H1 (cell line): Measurements from ENCODE around the gene SLC39A11. TPM values are rescaled to one million over a fixed set of nuclear protein-coding genes. Genes with fewer than 3 reads are reported as not detected.
"Not testable (repeated sequence)": the region's sequence is repeated elsewhere in the genome, so short reads cannot be mapped to it uniquely, and the experiment has no call there.

Experiments used
- CTCF ChIA-PET: fragments of 300-600 bp; sonication (Branson Sonifier 250); formaldehyde crosslinking; loops from one replicate; lab custom pipeline; 2021; ENCODE audit not compliant: partially characterized antibody; lab: Charles Lee
- POLR2A ChIA-PET: fragments of 300-600 bp; sonication (Branson Sonifier 250); formaldehyde crosslinking; loops from one replicate; lab custom pipeline; 2021; ENCODE audit warnings: inconsistent platforms; ENCODE audit not compliant: partially characterized antibody; lab: Charles Lee
- DNase-seq, 2 experiments: peaks; one replicate each; pipeline versions ENCODE4 v3.0.0 to v3.0.0-alpha.2; 2010 to 2022; ENCODE audit warnings: low spot score in 2 of 2, low read depth in 1 of 2, mixed read lengths in 1 of 2
- FAIRE-seq: peaks from 2 replicates; lab custom pipeline; 2011; peaks lifted over from hg19 to GRCh38; lab: Jason Lieb, UNC
- H2AFZ ChIP-seq: 2 replicates; pipeline ENCODE4 v1.8.1; 2012; ENCODE audit warnings: low read length, inconsistent platforms
- H2AK5ac ChIP-seq: 2 replicates; pipeline ENCODE4 v1.6.1; 2013; ENCODE audit warnings: low read depth, low read length
- H2BK120ac ChIP-seq: replicated peaks from 2 replicates; pipeline ENCODE3; 2013; ENCODE audit warnings: low read depth, low read length, inconsistent platforms
- H2BK12ac ChIP-seq: 2 replicates; pipeline ENCODE4 v1.6.1; 2013; ENCODE audit warnings: low read depth, low read length
- H2BK15ac ChIP-seq: 2 replicates; pipeline ENCODE4 v1.6.1; 2013; ENCODE audit warnings: low read length
- H2BK20ac ChIP-seq: 2 replicates; pipeline ENCODE4 v1.6.1; 2013; ENCODE audit warnings: low read length
- H2BK5ac ChIP-seq: 2 replicates; pipeline ENCODE4 v1.6.1; 2013; ENCODE audit warnings: low read depth, low read length
- H3K14ac ChIP-seq: 2 replicates; pipeline ENCODE4 v1.6.1; 2013; ENCODE audit warnings: inconsistent platforms; ENCODE audit not compliant: insufficient read length
- H3K18ac ChIP-seq: 2 replicates; pipeline ENCODE4 v1.6.1; 2013; ENCODE audit warnings: low read length; ENCODE audit errors: extremely low read depth
- H3K23ac ChIP-seq: 2 replicates; pipeline ENCODE4 v1.6.1; 2013; ENCODE audit warnings: inconsistent platforms; ENCODE audit not compliant: insufficient read length
- H3K23me2 ChIP-seq: 2 replicates; pipeline ENCODE4 v1.6.1; 2013; ENCODE audit warnings: low read depth, low read length
- H3K27ac ChIP-seq: 2 replicates; pipeline ENCODE4 v1.6.1; 2011; ENCODE audit warnings: low read depth, low read length, inconsistent platforms
- H3K27me3 ChIP-seq, 4 experiments: replicated peaks in 1 of 4; 1 replicate in 1 of 4; 2 replicates in 3 of 4; pipeline versions ENCODE4 v1.6.1 to v1.8.1; 2011 to 2013; ENCODE audit warnings: low read length in 3 of 4, mild to moderate bottlenecking in 3 of 4, inconsistent platforms in 2 of 4, mixed read lengths in 2 of 4, moderate library complexity in 1 of 4; ENCODE audit not compliant: control insufficient read depth in 3 of 4, insufficient read depth in 3 of 4; ENCODE audit errors: extremely low read depth in 1 of 4
- H3K36me3 ChIP-seq, 4 experiments: 2 replicates each; pipeline versions ENCODE4 v1.6.1 to v1.8.1; 2011 to 2013; ENCODE audit warnings: mild to moderate bottlenecking in 4 of 4, low read length in 3 of 4, moderate library complexity in 2 of 4, control low read depth in 1 of 4, inconsistent platforms in 1 of 4; ENCODE audit not compliant: insufficient read depth in 4 of 4, control insufficient read depth in 2 of 4
- H3K4ac ChIP-seq: replicated peaks from 2 replicates; pipeline ENCODE3; 2013; ENCODE audit warnings: low read length, low read depth, mixed read lengths, inconsistent platforms; ENCODE audit not compliant: insufficient read length
- H3K4me1 ChIP-seq, 4 experiments: replicated peaks in 1 of 4; 1 replicate in 1 of 4; 2 replicates in 3 of 4; pipeline versions ENCODE4 v1.6.1 to v1.8.1; 2011 to 2013; ENCODE audit warnings: low read length in 3 of 4, inconsistent platforms in 2 of 4, mixed read lengths in 1 of 4; ENCODE audit not compliant: insufficient read depth in 4 of 4, control insufficient read depth in 3 of 4
- H3K4me2 ChIP-seq, 2 experiments: 2 replicates each; pipeline versions ENCODE4 v1.6.1 to v1.8.1; 2011 to 2013; ENCODE audit warnings: low read depth in 2 of 2, low read length in 2 of 2, control low read depth in 1 of 2, inconsistent platforms in 1 of 2, mild to moderate bottlenecking in 1 of 2; ENCODE audit not compliant: insufficient read depth in 1 of 2
- H3K4me3 ChIP-seq, 4 experiments: fragments of 200-600, 300-600 bp in 1 of 4; sonication (generic), shearing (Covaris generic), sonication (Bioruptor Twin) in 1 of 4; 2 replicates each; pipeline versions ENCODE4 v1.5.1 to v1.8.1; 2011 to 2016; ENCODE audit warnings: low read length in 4 of 4, low read depth in 3 of 4, control low read depth in 2 of 4, inconsistent platforms in 2 of 4, mild to moderate bottlenecking in 2 of 4, mixed read lengths in 1 of 4, moderate library complexity in 1 of 4; ENCODE audit not compliant: insufficient read depth in 2 of 4; ENCODE audit errors: extremely low read depth in 1 of 4
- H3K56ac ChIP-seq: replicated peaks from 2 replicates; pipeline ENCODE3; 2013; ENCODE audit warnings: low read depth, mild to moderate bottlenecking, mixed read lengths, low read length, inconsistent platforms; ENCODE audit not compliant: insufficient read length
- H3K79me1 ChIP-seq: 2 replicates; pipeline ENCODE4 v1.6.1; 2013; ENCODE audit warnings: low read depth, low read length, control low read depth
- H3K79me2 ChIP-seq, 2 experiments: 2 replicates each; pipeline versions ENCODE4 v1.6.1 to v1.8.1; 2012 to 2013; ENCODE audit warnings: low read length in 2 of 2, mild to moderate bottlenecking in 2 of 2, inconsistent platforms in 1 of 2; ENCODE audit not compliant: insufficient read depth in 2 of 2, control insufficient read depth in 1 of 2
- H3K9ac ChIP-seq, 4 experiments: replicated peaks in 1 of 4; 1 replicate in 1 of 4; 2 replicates in 3 of 4; pipeline versions ENCODE4 v1.6.1 to v1.8.1; 2011 to 2013; ENCODE audit warnings: low read depth in 3 of 4, low read length in 3 of 4, control low read depth in 2 of 4, mild to moderate bottlenecking in 2 of 4, moderate library complexity in 2 of 4, inconsistent platforms in 1 of 4; ENCODE audit errors: extremely low read depth in 1 of 4
- H3K9me3 ChIP-seq, 2 experiments: 2 replicates each; pipeline versions ENCODE4 v1.6.1 to v1.8.1; 2012 to 2013; ENCODE audit warnings: mild to moderate bottlenecking in 2 of 2, moderate library complexity in 2 of 2, control low read depth in 1 of 2, inconsistent platforms in 1 of 2, low read depth in 1 of 2, low read length in 1 of 2, mixed read lengths in 1 of 2; ENCODE audit not compliant: insufficient read depth in 2 of 2
- H4K20me1 ChIP-seq, 2 experiments: replicated peaks in 1 of 2; 2 replicates each; pipeline versions ENCODE3 to v1.8.1; 2011 to 2013; ENCODE audit warnings: inconsistent platforms in 2 of 2, low read length in 2 of 2, mild to moderate bottlenecking in 1 of 2; ENCODE audit not compliant: insufficient read depth in 2 of 2, control insufficient read depth in 1 of 2
- H4K5ac ChIP-seq: 2 replicates; pipeline ENCODE4 v1.6.1; 2013; ENCODE audit warnings: low read length, low read depth, mixed read lengths, inconsistent platforms; ENCODE audit not compliant: insufficient read length
- H4K8ac ChIP-seq: 2 replicates; pipeline ENCODE4 v1.8.0; 2013; ENCODE audit warnings: mild to moderate bottlenecking, moderate library complexity, low read length, inconsistent platforms; ENCODE audit not compliant: insufficient read depth; ENCODE audit errors: extremely low read depth
- H4K91ac ChIP-seq: replicated peaks from 2 replicates; pipeline ENCODE3; 2013; ENCODE audit warnings: low read length, mixed read lengths, inconsistent platforms; ENCODE audit not compliant: insufficient read length
- WGBS, 2 experiments: shearing (Covaris generic) in 1 of 2; methylation state at CpG; one replicate each; pipeline versions ENCODE4 v1.1.6 to v1.1.7; 2013 to 2015; ENCODE audit warnings: low lambda C conversion rate in 2 of 2, mixed read lengths in 2 of 2, inconsistent platforms in 1 of 2, low coverage in 1 of 2, missing lambda C conversion rate in 1 of 2; ENCODE audit not compliant: insufficient replicate concordance in 2 of 2, insufficient coverage in 1 of 2, insufficient read length in 1 of 2; ENCODE audit errors: extremely low coverage in 1 of 2, missing lambda C conversion rate in 1 of 2; 5-methylcytosine and 5-hydroxymethylcytosine counted together
- polyA plus RNA-seq, 7 experiments: library from polyadenylated mRNA; depleted of rRNA in 3 of 7; stranded (reverse) in 5 of 7; unstranded in 2 of 7; fragments of >200 nt in 5 of 7; fragments of 200-250 nt in 2 of 7; gene quantifications; 1 replicate in 5 of 7; 2 replicates in 1 of 7; 4 replicates in 1 of 7; pipeline versions ENCODE4 v1.2.1 to v1.2.3, GENCODE V29; 2011 to 2013; ENCODE audit warnings: missing spikeins in 2 of 7, mixed read lengths in 2 of 7
- total RNA-seq: library from RNA; stranded (reverse); fragmentation: NEBNext Ultra II Directional; extraction: Animal tissue kit (Norgen Biotek cat#: 25700); gene quantifications from 2 replicates; pipeline ENCODE4 v1.2.1, GENCODE V29; 2021

The SLC39A11 gene
- total and polyA plus RNA-seq, 2 of the 8 experiments (the other 6 are each of a cell fraction or from before 2014, with no cell fraction given): 12.2 to 19.6 TPM

DNA sequence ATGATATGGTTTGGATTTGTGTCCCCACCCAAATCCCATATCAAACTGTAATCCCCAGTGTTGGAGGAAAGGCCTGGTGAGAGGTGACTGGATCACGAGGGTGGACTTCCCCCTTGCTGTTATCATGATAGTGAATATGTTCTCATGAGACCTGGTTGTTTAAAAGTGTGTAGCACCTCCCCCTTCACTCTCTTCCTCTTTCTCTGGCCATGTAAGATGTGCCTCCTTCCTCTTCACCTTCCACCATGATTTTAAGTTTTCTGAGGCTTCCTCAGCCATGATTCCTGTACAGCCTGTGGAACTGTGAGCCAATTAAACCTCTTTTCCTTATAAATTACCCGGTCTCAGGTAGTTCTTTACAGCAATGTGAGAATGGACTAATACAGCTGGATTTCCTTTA lies 266.4 kb downstream of the SLC39A11 start:
- H3K4me3 ChIP-seq, H2AFZ ChIP-seq, H2AK5ac ChIP-seq, H3K23me2 ChIP-seq, POLR2A ChIA-PET, FAIRE-seq, H3K9ac ChIP-seq, H3K23ac ChIP-seq, H4K5ac ChIP-seq, H3K4me2 ChIP-seq, H2BK120ac ChIP-seq, H3K79me2 ChIP-seq, H2BK20ac ChIP-seq, H3K4me1 ChIP-seq, H3K36me3 ChIP-seq, H3K4ac ChIP-seq, H3K56ac ChIP-seq, H4K20me1 ChIP-seq, H3K27me3 ChIP-seq, H3K18ac ChIP-seq, DNase-seq, H3K14ac ChIP-seq, H3K27ac ChIP-seq, H2BK15ac ChIP-seq, H3K79me1 ChIP-seq, H4K91ac ChIP-seq, H2BK12ac ChIP-seq, H2BK5ac ChIP-seq, H4K8ac ChIP-seq: not testable (repeated sequence)
- 90% methylated on average over 2 of the region's 2 CpGs; no CpG with 5 or more reads in 1 of the 2 experiments for WGBS, 2 experiments
- peaks cover 16 to 21% of the 10 kb centered on the region in 2 experiments for H3K9me3 ChIP-seq
- CTCF ChIA-PET: interaction anchor here (0.9 kb wide), 1 partner anchor 10 kb away, joined by 3 read pairs; no protein-coding TSS in a partner anchor
